ENCODE data around the gene ANKUB1.

DNA sequence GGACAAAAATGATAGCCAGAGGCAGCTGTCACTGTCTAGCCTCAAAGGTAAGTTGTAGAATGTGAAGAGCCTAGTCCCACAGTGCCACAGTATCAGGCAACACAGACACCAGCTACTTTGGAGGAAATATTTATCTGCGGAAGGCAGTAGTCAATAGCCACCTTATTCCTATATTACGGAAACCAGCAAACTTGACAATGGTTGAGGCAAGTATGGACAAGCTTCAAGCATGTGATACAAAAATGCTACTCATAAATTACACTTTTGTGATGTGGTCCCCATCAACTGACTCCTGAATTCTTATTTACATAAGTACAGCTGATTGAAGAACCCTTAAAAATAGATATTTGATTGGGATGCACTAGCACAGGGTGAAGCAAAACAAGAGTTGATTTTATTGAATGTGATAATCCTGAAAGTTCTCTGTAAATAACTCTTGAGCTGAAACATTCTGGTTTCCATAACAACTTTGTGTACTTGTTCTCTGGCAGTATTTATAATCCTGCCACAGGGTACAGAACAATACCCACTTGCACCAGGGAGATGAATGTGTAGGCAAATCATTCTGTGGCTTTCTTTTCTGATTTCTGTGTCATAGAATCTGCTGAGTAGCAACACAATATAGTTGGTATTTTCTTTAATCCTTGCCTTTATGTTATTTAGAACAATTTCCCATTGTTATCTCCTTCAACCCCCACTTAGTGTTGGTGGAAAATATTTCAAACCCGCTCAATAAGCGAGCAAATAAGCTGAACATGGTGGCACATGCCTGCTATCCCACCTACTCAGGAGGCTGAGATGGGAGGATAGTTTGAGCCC lies at the start of gene ANKUB1:
- no peak for TF ChIP-seq POLR2A (IDR thresholded peaks at IDR 0.05)
- TF ChIP-seq, protein P1, sequence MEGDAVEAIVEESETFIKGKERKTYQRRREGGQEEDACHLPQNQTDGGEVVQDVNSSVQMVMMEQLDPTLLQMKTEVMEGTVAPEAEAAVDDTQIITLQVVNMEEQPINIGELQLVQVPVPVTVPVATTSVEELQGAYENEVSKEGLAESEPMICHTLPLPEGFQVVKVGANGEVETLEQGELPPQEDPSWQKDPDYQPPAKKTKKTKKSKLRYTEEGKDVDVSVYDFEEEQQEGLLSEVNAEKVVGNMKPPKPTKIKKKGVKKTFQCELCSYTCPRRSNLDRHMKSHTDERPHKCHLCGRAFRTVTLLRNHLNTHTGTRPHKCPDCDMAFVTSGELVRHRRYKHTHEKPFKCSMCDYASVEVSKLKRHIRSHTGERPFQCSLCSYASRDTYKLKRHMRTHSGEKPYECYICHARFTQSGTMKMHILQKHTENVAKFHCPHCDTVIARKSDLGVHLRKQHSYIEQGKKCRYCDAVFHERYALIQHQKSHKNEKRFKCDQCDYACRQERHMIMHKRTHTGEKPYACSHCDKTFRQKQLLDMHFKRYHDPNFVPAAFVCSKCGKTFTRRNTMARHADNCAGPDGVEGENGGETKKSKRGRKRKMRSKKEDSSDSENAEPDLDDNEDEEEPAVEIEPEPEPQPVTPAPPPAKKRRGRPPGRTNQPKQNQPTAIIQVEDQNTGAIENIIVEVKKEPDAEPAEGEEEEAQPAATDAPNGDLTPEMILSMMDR (IDR thresholded peaks at IDR 0.05) = no peak

Data from breast epithelium (tissue), 3 donors.